HG03439 (cell line): Measurements from ENCODE around the gene ACKR4.
"Not testable (repeated sequence)": the region's sequence is repeated elsewhere in the genome, so short reads cannot be mapped to it uniquely, and the experiment has no call there.

Source experiments
- ATAC-seq: cut with Tn5 transposase; IDR thresholded peaks from one replicate; pipeline ENCODE4 v1.9.1; 2021; ENCODE audit warnings: mild to moderate bottlenecking, moderate library complexity; ENCODE audit not compliant: unreplicated experiment

The ACKR4 gene

GRCh38 chr3:132596816-132597433 lies at the start of gene ACKR4:
ACKR4 (plus strand) TSS chr3:132597270; CDS start chr3:132600398, 3,128 bp downstream.
- no peak for ATAC-seq

GRCh38 chr3:132549169-132549568 lies 47.9 kb upstream of the ACKR4 start:
- ATAC-seq: peak; percentile 5

DNA sequence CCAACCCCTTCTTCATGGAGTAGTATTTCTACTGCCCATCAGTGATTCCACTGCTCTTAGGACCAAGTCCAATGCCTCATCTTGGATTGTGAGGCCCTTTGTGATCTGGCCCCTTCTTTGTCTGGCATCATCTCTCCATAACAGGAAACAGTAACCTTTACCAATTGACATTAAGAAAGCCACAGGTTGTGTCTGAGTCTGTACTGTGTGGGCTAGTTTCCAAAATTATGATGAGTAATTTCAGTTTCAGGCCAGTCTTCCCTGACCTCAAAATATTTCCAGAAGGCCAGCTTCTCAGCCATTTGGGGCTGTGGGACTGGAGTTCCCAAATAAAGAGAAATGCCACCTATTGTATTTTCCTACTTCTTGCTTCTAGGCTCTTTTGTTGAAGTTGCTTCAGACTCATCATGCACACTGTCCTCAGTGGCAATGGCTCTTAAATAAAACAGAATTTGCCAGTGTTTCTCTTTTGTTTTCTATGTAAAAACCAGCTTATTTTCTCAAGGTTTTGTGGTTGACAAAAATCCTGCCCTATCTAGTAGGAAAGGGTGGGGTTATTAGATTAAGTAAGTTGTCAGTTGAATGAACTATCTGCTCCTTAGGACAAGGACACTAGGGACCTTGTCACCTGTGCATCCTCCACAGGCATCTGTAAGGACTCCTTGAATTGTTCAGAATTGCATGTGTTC lies 47.0 kb upstream of the ACKR4 start:
- peak; percentile 57 for ATAC-seq

DNA sequence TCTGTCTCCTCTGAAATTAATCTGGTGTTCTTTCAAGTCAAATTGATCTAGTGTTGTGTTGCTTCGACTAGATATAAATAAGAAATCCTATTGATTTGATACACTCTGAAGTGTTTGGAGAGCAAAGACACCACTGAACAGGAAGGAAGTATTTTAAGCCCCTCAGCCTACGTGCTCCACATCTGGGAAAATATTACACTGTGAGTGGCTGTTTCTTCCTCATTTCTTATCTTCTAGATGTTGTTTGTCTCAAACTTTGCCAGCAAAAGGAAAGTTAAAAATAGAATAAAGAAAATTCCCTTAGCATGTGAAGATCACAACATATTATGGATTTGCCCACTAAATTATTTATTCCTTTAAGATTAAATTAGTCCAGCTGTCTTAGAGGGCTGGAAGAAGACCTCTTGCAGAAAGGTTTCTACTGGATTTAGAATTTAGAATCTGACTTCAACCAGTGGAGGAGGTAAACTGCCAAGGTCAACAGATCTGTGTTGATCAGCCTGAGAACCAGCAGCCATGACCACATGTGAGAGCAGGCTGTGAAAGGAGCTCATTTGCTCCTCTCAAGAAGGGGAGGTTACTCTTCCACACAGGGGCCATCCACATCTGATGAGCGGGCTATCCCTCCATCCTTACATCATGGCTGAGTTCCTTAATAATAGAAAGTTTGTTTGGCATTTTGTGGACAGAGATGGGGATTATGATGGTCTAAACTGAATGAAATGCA lies 46.3 kb upstream of the ACKR4 start:
- no peak for ATAC-seq

DNA sequence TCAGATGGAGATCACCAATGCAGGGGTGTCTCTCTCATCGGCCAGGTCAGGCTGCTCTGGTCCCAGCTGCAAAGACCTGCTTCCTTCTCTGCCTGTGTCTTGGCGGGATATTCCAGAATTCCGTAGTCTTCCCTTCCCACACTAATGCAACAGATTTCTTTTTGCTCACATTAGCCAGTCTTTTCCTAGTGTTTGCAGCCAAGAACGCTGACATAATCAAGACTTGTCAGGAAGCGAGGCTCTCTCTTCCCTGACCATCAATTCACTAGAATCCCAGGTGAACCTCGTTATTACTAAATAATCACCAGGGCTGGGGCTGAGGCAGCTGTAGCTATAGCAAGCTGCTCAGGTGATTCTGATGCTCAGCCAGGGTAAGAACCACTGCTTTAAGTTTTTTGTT lies 43.2 kb upstream of the ACKR4 start:
- no peak for ATAC-seq

- ATAC-seq: no peak
These were observed 42.6 kb upstream of the ACKR4 start for GRCh38 chr3:132554437-132554836.

GRCh38 chr3:132555306-132556035 lies 41.6 kb upstream of the ACKR4 start:
- ATAC-seq: no peak

GRCh38 chr3:132556036-132556386 lies 41.1 kb upstream of the ACKR4 start:
- ATAC-seq: not testable (repeated sequence)

DNA sequence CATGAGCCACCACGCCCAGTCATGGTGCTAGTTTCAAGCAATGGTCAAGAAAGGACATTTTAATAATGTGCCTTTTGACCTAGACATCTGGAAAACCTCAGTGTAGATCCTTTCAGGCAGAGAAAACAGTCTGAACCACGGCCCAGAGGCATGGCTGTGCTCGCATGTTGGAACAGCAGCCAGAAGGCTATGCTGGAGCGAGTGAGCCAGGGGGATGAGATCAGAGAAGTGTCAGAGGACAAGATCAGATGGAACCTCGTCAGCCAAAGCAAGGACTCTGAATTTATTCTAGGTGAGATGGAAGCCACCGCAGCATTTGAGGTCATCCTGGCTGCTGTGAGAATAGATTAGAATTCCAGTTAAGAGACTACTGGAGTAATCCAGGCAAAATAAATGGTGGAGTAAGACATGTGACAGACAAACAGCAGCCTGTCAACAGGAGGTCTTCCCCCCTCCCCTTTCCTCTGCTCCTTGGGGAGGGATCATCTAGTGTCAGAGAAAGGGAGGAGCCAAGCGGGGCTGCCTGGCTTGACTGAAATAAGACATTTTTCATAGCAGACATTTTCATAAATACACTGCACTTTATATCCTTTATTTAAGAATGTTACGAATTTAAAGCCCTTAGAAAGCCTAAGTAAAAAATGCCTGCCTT lies 40.4 kb upstream of the ACKR4 start:
- ATAC-seq: no peak

GRCh38 chr3:132561003-132561402 lies 36.1 kb upstream of the ACKR4 start:
- ATAC-seq: no peak

GRCh38 chr3:132563420-132564069 lies 33.5 kb upstream of the ACKR4 start:
- ATAC-seq: no peak

GRCh38 chr3:132564070-132564465 lies 33.0 kb upstream of the ACKR4 start:
- ATAC-seq: no peak

- ATAC-seq: no peak
These were observed 28.6 kb upstream of the ACKR4 start for GRCh38 chr3:132568422-132568821.

- no peak for ATAC-seq
These were observed 27.9 kb upstream of the ACKR4 start for GRCh38 chr3:132569153-132569552.

GRCh38 chr3:132569580-132569979 lies 27.5 kb upstream of the ACKR4 start:
- ATAC-seq: no peak

GRCh38 chr3:132570016-132570415 lies 27.1 kb upstream of the ACKR4 start:
- no peak for ATAC-seq

GRCh38 chr3:132573797-132574211 lies 23.3 kb upstream of the ACKR4 start:
- ATAC-seq: no peak

DNA sequence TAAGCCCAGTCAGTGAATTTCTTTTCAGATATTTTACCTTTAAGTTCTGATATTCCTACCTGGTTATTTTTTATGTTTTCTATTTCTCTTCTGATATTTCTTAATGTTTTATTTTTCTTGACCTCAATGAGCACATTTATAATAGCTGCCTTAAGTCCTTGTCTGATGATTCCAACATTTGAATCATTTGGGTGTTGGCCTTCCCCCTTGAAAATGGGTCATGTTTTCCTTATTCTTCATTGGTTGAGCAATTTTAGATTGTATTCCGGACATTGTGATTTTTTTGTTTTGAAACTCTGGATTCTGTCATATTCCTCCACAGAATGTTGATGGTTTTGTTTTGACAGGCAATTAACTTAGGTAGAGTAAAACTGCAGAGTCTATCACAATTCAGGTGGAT lies 9.7 kb upstream of the ACKR4 start:
- ATAC-seq: no peak

- no peak for ATAC-seq
These were observed 4.9 kb upstream of the ACKR4 start for GRCh38 chr3:132592216-132592615.

DNA sequence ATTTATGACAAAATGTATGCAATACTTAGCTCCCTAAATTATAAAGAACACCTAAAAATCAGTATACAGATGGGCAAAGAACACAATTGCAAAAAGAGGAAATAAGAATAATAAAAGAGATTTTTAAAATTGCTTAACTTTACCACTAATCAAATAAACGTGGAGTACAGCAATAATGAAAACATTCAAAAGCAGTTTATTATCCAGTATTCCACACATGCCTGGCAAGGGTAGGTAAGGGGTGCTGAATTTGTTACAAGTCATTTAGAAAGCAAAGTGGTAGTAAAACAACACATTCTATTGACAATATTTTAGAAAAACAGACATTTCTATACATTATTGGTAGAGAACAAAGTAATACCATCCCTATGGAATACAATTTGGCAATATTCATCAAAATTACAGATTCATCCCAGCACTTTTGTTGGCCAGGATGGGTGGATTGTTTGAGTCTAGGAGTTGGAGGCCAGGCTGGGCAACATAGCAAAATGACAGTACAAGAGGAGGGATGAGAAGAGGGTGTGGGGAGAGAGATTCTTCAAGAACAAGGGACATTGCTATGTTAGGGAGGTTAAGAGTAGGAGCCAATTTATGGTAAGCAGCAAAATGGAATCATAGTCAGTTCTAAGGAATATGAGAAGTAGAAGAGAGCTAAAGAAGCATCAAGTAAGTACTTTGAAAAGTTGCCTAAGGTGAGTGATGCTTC lies 3.7 kb upstream of the ACKR4 start:
- ATAC-seq: no peak
